Right lobe of liver (tissue), 6 donors: ENCODE data around the gene RERE. TPM values are rescaled to one million over a fixed set of nuclear protein-coding genes. Genes with fewer than 3 reads are reported as not detected.

ENCODE experiments used
- ATAC-seq, 4 donors: fragments of 200-7000 bp; cut with Tn5 transposase; one replicate each; pipeline ENCODE4 v1.9.1; 2020; ENCODE audit warnings: mild to moderate bottlenecking in 4 of 4, moderate library complexity in 4 of 4
- DNase-seq, 3 donors: peaks; one replicate each; pipeline ENCODE4 v3.0.0-alpha.2; 2020
- H3K27ac ChIP-seq, 3 donors: fragments of 200-600 bp; one replicate each; pipeline ENCODE4 v1.8.0; 2022
- H3K27me3 ChIP-seq, 2 donors: fragments of 200-600 bp; one replicate each; pipeline ENCODE4 v1.8.0; 2022
- H3K36me3 ChIP-seq, 4 donors: fragments of 200-600 bp; sonication (generic) in 1 of 4; one replicate each; pipeline versions ENCODE4 v1.5.1 to v1.8.0; 2017 to 2022; ENCODE audit warnings: control low read depth in 1 of 4
- H3K4me1 ChIP-seq, 4 donors: fragments of 200-600 bp; sonication (generic) in 1 of 4; one replicate each; pipeline versions ENCODE4 v1.5.1 to v1.8.0; 2017 to 2022; ENCODE audit warnings: control low read depth in 1 of 4
- H3K4me3 ChIP-seq, 3 donors: fragments of 200-600 bp; one replicate each; pipeline ENCODE4 v1.8.0; 2022
- H3K9me3 ChIP-seq, 4 donors: fragments of 200-600 bp; sonication (generic) in 1 of 4; one replicate each; pipeline versions ENCODE4 v1.5.1 to v1.8.0; 2017 to 2022; ENCODE audit warnings: control low read depth in 1 of 4
- CTCF ChIP-seq, 4 donors: fragments of 200-600 bp in 3 of 4; fragments of 450-650 bp in 1 of 4; IDR thresholded peaks; one replicate each; pipeline versions ENCODE4 v1.5.1 to v1.8.0; 2016 to 2022; ENCODE audit warnings: antibody characterized with exemption in 4 of 4, mild to moderate bottlenecking in 2 of 4
- POLR2A ChIP-seq: fragments of 450-650 bp; IDR thresholded peaks from one replicate; pipeline ENCODE4 v1.6.1; 2017; ENCODE audit warnings: antibody characterized with exemption, mild to moderate bottlenecking
- WGBS: methylation state at CpG from one replicate; pipeline ENCODE4 v1.1.6; 2018; ENCODE audit warnings: low coverage, low lambda C conversion rate; ENCODE audit not compliant: insufficient coverage; ENCODE audit errors: missing lambda C conversion rate; 5-methylcytosine and 5-hydroxymethylcytosine counted together
- intact Hi-C, 2 donors: fragments of 100-400 bp; cut with DNase I; formaldehyde crosslinking; loops; one replicate each; pipeline versions ENCODE4 v1.11.2 to v1.14.1; 2022
- total RNA-seq, 6 experiments: library from RNA; depleted of rRNA in 2 of 6; stranded (reverse); fragments of >200 nt in 2 of 6; fragmentation: NEBNext Ultra II Directional in 3 of 6; extraction: Animal tissue kit (Norgen Biotek cat#: 25700) in 3 of 6; gene quantifications; one replicate each; pipeline versions ENCODE4 v1.1.0 to v1.2.4, GENCODE V29; 2016 to 2023
- donor health status: DM: no; HTN: yes; CAD: no.
- donor health status: DM: no; HTN: no; CAD: no.
- donor health status: DM: no; HTN: no; CAD: no.
- donor health status: DM: no; HTN: yes; CAD: no.
- donor health status: DM: no; HTN: yes; CAD: no.

RERE gene
- total RNA-seq, 6 experiments from 2014 or later = 17.5 to 38.4 (median 25.0) TPM

GRCh38 chr1:8397511-8397910 is 419.9 kb downstream of the RERE start:
- H3K27ac ChIP-seq = peak overlapping the region in 2 of 3 donors; percentile 1 to 23
- TF ChIP-seq POLR2A (no peak), CTCF (IDR thresholded peaks at IDR 0.05) (no peak)
- no peak overlapping the region for H3K4me3 ChIP-seq
- H3K4me1 ChIP-seq = peaks cover 1 to 10% (median 6%) of the 10 kb centered on the region in 4 donors
- ATAC-seq (peak; percentile 42 to 72 (median 62)), DNase-seq (no peak)
- H3K27me3 ChIP-seq = no peaks in the 10 kb centered on the region
- H3K9me3 ChIP-seq = no peaks in the 10 kb centered on the region
- H3K36me3 ChIP-seq = peaks cover 0 to 9% (median 3%) of the 10 kb centered on the region in 4 donors
- 67% methylated on average over 2 of the region's 2 CpGs for WGBS
- intact Hi-C loops = no loop called here

- H3K27ac ChIP-seq = peak overlapping the region in 2 of 3 donors; percentile 1 to 23
- intact Hi-C loops = no loop called here
- no peak for DNase-seq
- peaks cover 0 to 4% (median 2%) of the 10 kb centered on the region in 4 donors for H3K36me3 ChIP-seq
- TF ChIP-seq POLR2A (no peak), CTCF (IDR thresholded peaks at IDR 0.05) (no peak)
- peaks cover 1 to 10% (median 6%) of the 10 kb centered on the region in 4 donors for H3K4me1 ChIP-seq
- H3K9me3 ChIP-seq = no peaks in the 10 kb centered on the region
- no peak overlapping the region for H3K4me3 ChIP-seq
- no peaks in the 10 kb centered on the region for H3K27me3 ChIP-seq
- ATAC-seq = peak; percentile 38 to 71 (median 52)
- WGBS = 59% methylated on average over 3 of the region's 4 CpGs
Observed at GRCh38 chr1:8396786-8397406, 420.5 kb downstream of the RERE start.

- 46% methylated on average over 8 of the region's 8 CpGs for WGBS
- H3K4me3 ChIP-seq = no peak overlapping the region
- H3K27me3 ChIP-seq = no peaks in the 10 kb centered on the region
- ATAC-seq = no peak
- TF ChIP-seq POLR2A (no peak), CTCF (IDR thresholded peaks at IDR 0.05) (no peak)
- no peaks in the 10 kb centered on the region for H3K9me3 ChIP-seq
- peaks cover 0 to 4% (median 0%) of the 10 kb centered on the region in 4 donors for H3K36me3 ChIP-seq
- peaks cover 1 to 10% (median 6%) of the 10 kb centered on the region in 4 donors for H3K4me1 ChIP-seq
- DNase-seq = peak in 1 of 3 donors; percentile 2
- intact Hi-C loops = no loop called here
- H3K27ac ChIP-seq = no peak overlapping the region
Observed at GRCh38 chr1:8396083-8396785, 421.2 kb downstream of the RERE start.

GRCh38 chr1:8395433-8395866 is 422.0 kb downstream of the RERE start:
- no peak for TF ChIP-seq POLR2A
- Histone ChIP-seq H3K27me3 (no peaks in the 10 kb centered on the region), H3K4me1 (peaks cover under 1 to 10% (median 6%) of the 10 kb centered on the region in 4 donors), H3K36me3 (peaks cover 0 to 4% (median 0%) of the 10 kb centered on the region in 4 donors), H3K27ac (no peak overlapping the region), H3K9me3 (no peaks in the 10 kb centered on the region), H3K4me3 (no peak overlapping the region)
- DNase-seq = peak in 1 of 3 donors; percentile 37
- intact Hi-C loops = no loop called here
- ATAC-seq = peak; percentile 44 to 63 (median 50)
- WGBS = 32% methylated on average over 2 of the region's 2 CpGs
